H1 (cell line): Measurements from ENCODE around the gene EVA1C.

Experiments used
- CBX5 ChIP-seq: fragments of 300-800, 300-1000 bp; sonication (generic); IDR thresholded peaks from 2 replicates; pipeline ENCODE4 v1.7.1; 2016; ENCODE audit warnings: antibody characterized with exemption, low read length, low read depth
- POLR2A ChIP-seq, 2 experiments: IDR thresholded peaks; 1 replicate in 1 of 2; 2 replicates in 1 of 2; pipeline ENCODE4 v1.6.1; 2011; ENCODE audit warnings: low read depth in 2 of 2, low read length in 2 of 2, mild to moderate bottlenecking in 2 of 2; ENCODE audit errors: control extremely low read depth in 1 of 2
- TAF1 ChIP-seq: IDR thresholded peaks from 2 replicates; pipeline ENCODE4 v1.6.1; 2011; ENCODE audit warnings: mild to moderate bottlenecking, low read depth, low read length

DNA sequence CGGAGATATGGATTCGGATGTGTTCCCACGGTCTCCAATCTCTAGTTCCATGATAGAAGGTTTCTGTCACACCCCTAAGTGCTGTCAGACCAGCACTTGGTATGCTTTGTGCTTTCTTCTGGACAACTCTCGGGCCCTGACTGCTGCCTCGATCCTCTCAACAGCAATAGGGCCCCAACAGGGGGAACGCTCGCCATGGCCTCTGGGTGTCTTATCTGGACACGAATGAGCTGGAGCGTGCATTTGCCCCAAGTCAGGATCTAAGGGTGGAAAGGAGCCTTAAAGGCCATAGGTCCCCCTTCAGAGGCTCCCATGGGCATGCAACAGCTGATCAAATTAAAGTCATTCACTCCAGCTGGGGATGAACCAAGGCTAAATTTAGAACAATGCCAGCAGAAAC is 96.1 kb downstream of the EVA1C start:
- TF ChIP-seq CBX5 (no peak), TAF1 (no peak), POLR2A (IDR thresholded peaks at IDR 0.05; ENCODE audit: control extremely low read depth in 1 of 2, low read depth in 2 of 2, low read length in 2 of 2) (no peak)
